Measurements from ENCODE around the gene MPST. TPM values are rescaled to one million over a fixed set of nuclear protein-coding genes. Genes with fewer than 3 reads are reported as not detected.

The MPST gene
- total RNA-seq, 1 experiment from 2014 or later = 68.6 TPM

DNA sequence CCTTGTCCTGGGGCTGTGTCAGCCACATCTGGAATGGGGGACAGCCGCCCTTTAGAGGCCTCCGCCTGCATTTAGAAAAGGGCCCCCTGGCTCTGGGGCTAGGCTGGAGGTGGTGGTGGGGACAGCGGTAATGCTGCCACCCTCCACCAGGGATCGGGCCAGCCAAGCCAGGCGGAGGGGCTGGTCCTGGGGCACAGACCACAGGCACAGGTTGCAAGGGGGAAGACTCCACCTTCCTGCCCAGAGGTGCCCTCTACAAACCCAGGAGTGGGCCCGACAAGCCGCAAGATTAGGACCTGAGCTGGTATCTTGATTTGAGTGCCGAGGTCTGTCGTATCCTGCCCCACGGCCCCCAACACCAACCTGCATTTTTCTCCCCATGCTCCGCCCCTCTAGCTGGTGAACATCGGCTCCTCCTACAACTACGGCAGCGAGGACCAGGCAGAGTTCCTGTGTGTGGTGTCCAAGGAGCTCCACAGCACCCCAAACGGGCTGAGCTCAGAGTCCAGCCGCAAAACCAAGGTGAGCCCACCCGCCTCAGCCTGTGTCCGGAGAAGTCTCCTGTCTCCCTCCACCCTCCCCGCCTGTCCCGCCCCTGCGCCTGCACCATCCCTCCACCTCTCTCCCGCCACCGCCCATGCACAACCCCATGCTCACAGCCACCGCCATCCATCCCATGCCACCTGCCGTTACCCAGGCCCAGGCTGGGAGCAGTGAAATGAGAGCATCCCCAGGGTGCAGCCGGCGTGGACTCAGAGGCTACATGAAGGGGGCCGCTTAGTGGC, 39.6 kb downstream of the MPST start:
- Histone ChIP-seq H2AFZ (ENCODE audit: low read depth, low read length, poor library complexity, severe bottlenecking) (no peak overlapping the region), H3K27me3 (ENCODE audit: insufficient read depth, low read length) (no peaks in the 10 kb centered on the region), H3K9ac (ENCODE audit: low read length) (no peak overlapping the region), H3K79me2 (ENCODE audit: insufficient read depth, low read length) (no peaks in the 10 kb centered on the region), H3K4me3 (replicated peaks in 1 of 2; ENCODE audit: low read depth in 1 of 2, low read length in 2 of 2) (no peak overlapping the region), H3K4me1 (ENCODE audit: control insufficient read depth in 1 of 2, insufficient read depth in 2 of 2, low read length in 2 of 2) (no peaks in the 10 kb centered on the region), H3K9me2 (ENCODE audit: insufficient read depth) (no peaks in the 10 kb centered on the region), H3K27ac (ENCODE audit: low read depth, low read length) (no peak overlapping the region), H4K20me1 (ENCODE audit: insufficient read depth) (no peaks in the 10 kb centered on the region), H3K9me3 (ENCODE audit: control insufficient read depth in 1 of 2, insufficient read depth in 1 of 2, low read depth in 1 of 2, low read length in 2 of 2) (no peaks in the 10 kb centered on the region), H3K36me3 (ENCODE audit: control insufficient read depth in 1 of 2, insufficient read depth in 2 of 2, low read length in 2 of 2) (peaks cover 0 to 2% of the 10 kb centered on the region in 2 experiments; a peak in 1 of 4 replicates), H3K4me2 (ENCODE audit: low read length) (no peak overlapping the region)
- TF ChIP-seq, protein P1, sequence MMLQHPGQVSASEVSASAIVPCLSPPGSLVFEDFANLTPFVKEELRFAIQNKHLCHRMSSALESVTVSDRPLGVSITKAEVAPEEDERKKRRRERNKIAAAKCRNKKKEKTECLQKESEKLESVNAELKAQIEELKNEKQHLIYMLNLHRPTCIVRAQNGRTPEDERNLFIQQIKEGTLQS (IDR thresholded peaks at IDR 0.05) = no peak
- TF ChIP-seq TCF7L2 (IDR thresholded peaks at IDR 0.05; ENCODE audit: borderline replicate concordance, extremely low read depth, insufficient read depth, insufficient read length) (no peak), CEBPB (IDR thresholded peaks at IDR 0.05; ENCODE audit: low read depth) (no peak), SP1 (IDR thresholded peaks at IDR 0.05; ENCODE audit: low read depth) (no peak), SRF (IDR thresholded peaks at IDR 0.05; ENCODE audit: low read depth) (no peak), ZNF274 (IDR thresholded peaks at IDR 0.05; ENCODE audit: low read depth, low read length) (no peak), YY1 (IDR thresholded peaks at IDR 0.05; ENCODE audit: extremely low read depth, insufficient replicate concordance, low read depth, low read length) (no peak), RAD21 (IDR thresholded peaks at IDR 0.05; ENCODE audit: low read depth) (no peak), EGR1 (IDR thresholded peaks at IDR 0.05; ENCODE audit: low read depth) (no peak), JUND (IDR thresholded peaks at IDR 0.05) (no peak), EZH2phosphoT487 (IDR thresholded peaks at IDR 0.05; ENCODE audit: borderline replicate concordance) (no peak), ELF1 (IDR thresholded peaks at IDR 0.05; ENCODE audit: borderline replicate concordance, low read depth) (no peak), SIN3A (IDR thresholded peaks at IDR 0.05; ENCODE audit: low read depth) (no peak), EZH2 (IDR thresholded peaks at IDR 0.05) (no peak), POLR2AphosphoS5 (IDR thresholded peaks at IDR 0.05; ENCODE audit: low read depth, low read length) (no peak), POLR2A (IDR thresholded peaks at IDR 0.05; ENCODE audit: borderline replicate concordance, extremely low read depth, insufficient read depth, insufficient read length) (no peak)
- TF ChIP-seq, protein P2, sequence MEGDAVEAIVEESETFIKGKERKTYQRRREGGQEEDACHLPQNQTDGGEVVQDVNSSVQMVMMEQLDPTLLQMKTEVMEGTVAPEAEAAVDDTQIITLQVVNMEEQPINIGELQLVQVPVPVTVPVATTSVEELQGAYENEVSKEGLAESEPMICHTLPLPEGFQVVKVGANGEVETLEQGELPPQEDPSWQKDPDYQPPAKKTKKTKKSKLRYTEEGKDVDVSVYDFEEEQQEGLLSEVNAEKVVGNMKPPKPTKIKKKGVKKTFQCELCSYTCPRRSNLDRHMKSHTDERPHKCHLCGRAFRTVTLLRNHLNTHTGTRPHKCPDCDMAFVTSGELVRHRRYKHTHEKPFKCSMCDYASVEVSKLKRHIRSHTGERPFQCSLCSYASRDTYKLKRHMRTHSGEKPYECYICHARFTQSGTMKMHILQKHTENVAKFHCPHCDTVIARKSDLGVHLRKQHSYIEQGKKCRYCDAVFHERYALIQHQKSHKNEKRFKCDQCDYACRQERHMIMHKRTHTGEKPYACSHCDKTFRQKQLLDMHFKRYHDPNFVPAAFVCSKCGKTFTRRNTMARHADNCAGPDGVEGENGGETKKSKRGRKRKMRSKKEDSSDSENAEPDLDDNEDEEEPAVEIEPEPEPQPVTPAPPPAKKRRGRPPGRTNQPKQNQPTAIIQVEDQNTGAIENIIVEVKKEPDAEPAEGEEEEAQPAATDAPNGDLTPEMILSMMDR (IDR thresholded peaks at IDR 0.05 in 2 of 3, conservative IDR thresholded peaks at IDR 0.05 in 1 of 3; ENCODE audit: borderline replicate concordance in 1 of 3, insufficient read depth in 1 of 3, low read depth in 2 of 3, low read length in 2 of 3) = no peak
- TF ChIP-seq, protein P3, sequence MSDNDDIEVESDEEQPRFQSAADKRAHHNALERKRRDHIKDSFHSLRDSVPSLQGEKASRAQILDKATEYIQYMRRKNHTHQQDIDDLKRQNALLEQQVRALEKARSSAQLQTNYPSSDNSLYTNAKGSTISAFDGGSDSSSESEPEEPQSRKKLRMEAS (IDR thresholded peaks at IDR 0.05) = no peak
- TF ChIP-seq, protein P4, sequence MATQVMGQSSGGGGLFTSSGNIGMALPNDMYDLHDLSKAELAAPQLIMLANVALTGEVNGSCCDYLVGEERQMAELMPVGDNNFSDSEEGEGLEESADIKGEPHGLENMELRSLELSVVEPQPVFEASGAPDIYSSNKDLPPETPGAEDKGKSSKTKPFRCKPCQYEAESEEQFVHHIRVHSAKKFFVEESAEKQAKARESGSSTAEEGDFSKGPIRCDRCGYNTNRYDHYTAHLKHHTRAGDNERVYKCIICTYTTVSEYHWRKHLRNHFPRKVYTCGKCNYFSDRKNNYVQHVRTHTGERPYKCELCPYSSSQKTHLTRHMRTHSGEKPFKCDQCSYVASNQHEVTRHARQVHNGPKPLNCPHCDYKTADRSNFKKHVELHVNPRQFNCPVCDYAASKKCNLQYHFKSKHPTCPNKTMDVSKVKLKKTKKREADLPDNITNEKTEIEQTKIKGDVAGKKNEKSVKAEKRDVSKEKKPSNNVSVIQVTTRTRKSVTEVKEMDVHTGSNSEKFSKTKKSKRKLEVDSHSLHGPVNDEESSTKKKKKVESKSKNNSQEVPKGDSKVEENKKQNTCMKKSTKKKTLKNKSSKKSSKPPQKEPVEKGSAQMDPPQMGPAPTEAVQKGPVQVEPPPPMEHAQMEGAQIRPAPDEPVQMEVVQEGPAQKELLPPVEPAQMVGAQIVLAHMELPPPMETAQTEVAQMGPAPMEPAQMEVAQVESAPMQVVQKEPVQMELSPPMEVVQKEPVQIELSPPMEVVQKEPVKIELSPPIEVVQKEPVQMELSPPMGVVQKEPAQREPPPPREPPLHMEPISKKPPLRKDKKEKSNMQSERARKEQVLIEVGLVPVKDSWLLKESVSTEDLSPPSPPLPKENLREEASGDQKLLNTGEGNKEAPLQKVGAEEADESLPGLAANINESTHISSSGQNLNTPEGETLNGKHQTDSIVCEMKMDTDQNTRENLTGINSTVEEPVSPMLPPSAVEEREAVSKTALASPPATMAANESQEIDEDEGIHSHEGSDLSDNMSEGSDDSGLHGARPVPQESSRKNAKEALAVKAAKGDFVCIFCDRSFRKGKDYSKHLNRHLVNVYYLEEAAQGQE (IDR thresholded peaks at IDR 0.05; ENCODE audit: low read depth) = no peak
- ATAC-seq (peak; percentile 58; the same call in 1 of the 2 replicates), DNase-seq (ENCODE audit: low read depth, low spot score) (no peak)
- POLR2A ChIA-PET = no interaction called here
- no TSS peak for BruUV-seq (replicated peaks)
- RAD21 ChIA-PET (ENCODE audit: low non-redundant PET in 1 of 2, low total read pairs in 2 of 2, uncharacterized antibody in 2 of 2, unreplicated experiment in 2 of 2) = no interaction called here
- CTCF ChIA-PET = no interaction called here
- intact Hi-C loops (cut with micrococcal nuclease) = no loop called here
